Measurements from ENCODE around the gene LASP1NB.
"Not testable (repeated sequence)": the region's sequence is repeated elsewhere in the genome, so short reads cannot be mapped to it uniquely, and the experiment has no call there.

The LASP1NB gene

GRCh38 chr17:38953800-38954199, 28.4 kb downstream of the LASP1NB start:
- not testable (repeated sequence) for H3K27me3 ChIP-seq (ENCODE audit: control insufficient read depth, insufficient read depth, low read length); H3K4me1 ChIP-seq (ENCODE audit: control insufficient read depth, low read depth, low read length); H3K36me3 ChIP-seq (ENCODE audit: control insufficient read depth, low read depth, low read length); H3K9ac ChIP-seq (ENCODE audit: low read length); H3K9me3 ChIP-seq (ENCODE audit: control insufficient read depth, low read depth, low read length); H3K4me3 ChIP-seq (ENCODE audit: low read length); H3K27ac ChIP-seq (ENCODE audit: low read length)

- Histone ChIP-seq H3K27ac (ENCODE audit: low read length) (no peak overlapping the region), H3K9me3 (ENCODE audit: control insufficient read depth, low read depth, low read length) (no peaks in the 10 kb centered on the region), H3K36me3 (ENCODE audit: control insufficient read depth, low read depth, low read length) (no peaks in the 10 kb centered on the region), H3K9ac (ENCODE audit: low read length) (no peak overlapping the region), H3K4me3 (ENCODE audit: low read length) (no peak overlapping the region), H3K27me3 (ENCODE audit: control insufficient read depth, insufficient read depth, low read length) (no peaks in the 10 kb centered on the region), H3K4me1 (ENCODE audit: control insufficient read depth, low read depth, low read length) (no peaks in the 10 kb centered on the region)
These were observed 32.9 kb downstream of the LASP1NB start for GRCh38 chr17:38958326-38958725.

- Histone ChIP-seq H3K9me3 (ENCODE audit: control insufficient read depth, low read depth, low read length) (no peaks in the 10 kb centered on the region), H3K9ac (ENCODE audit: low read length) (no peak overlapping the region), H3K27me3 (ENCODE audit: control insufficient read depth, insufficient read depth, low read length) (no peaks in the 10 kb centered on the region), H3K4me3 (ENCODE audit: low read length) (no peak overlapping the region), H3K36me3 (ENCODE audit: control insufficient read depth, low read depth, low read length) (no peaks in the 10 kb centered on the region), H3K27ac (ENCODE audit: low read length) (no peak overlapping the region), H3K4me1 (ENCODE audit: control insufficient read depth, low read depth, low read length) (no peaks in the 10 kb centered on the region)
These were observed 33.3 kb downstream of the LASP1NB start for GRCh38 chr17:38958756-38959155.

- no peaks in the 10 kb centered on the region for H3K27me3 ChIP-seq (ENCODE audit: control insufficient read depth, insufficient read depth, low read length)
- no peak overlapping the region for H3K9ac ChIP-seq (ENCODE audit: low read length)
- no peaks in the 10 kb centered on the region for H3K4me1 ChIP-seq (ENCODE audit: control insufficient read depth, low read depth, low read length)
- H3K9me3 ChIP-seq (ENCODE audit: control insufficient read depth, low read depth, low read length) = no peaks in the 10 kb centered on the region
- H3K4me3 ChIP-seq (ENCODE audit: low read length) = no peak overlapping the region
- no peak overlapping the region for H3K27ac ChIP-seq (ENCODE audit: low read length)
- no peaks in the 10 kb centered on the region for H3K36me3 ChIP-seq (ENCODE audit: control insufficient read depth, low read depth, low read length)
These were observed 34.1 kb downstream of the LASP1NB start for GRCh38 chr17:38959508-38959907.

GRCh38 chr17:38960402-38960801, 35.0 kb downstream of the LASP1NB start:
- H3K4me3 ChIP-seq (ENCODE audit: low read length) = no peak overlapping the region
- no peaks in the 10 kb centered on the region for H3K9me3 ChIP-seq (ENCODE audit: control insufficient read depth, low read depth, low read length)
- no peak overlapping the region for H3K9ac ChIP-seq (ENCODE audit: low read length)
- H3K27me3 ChIP-seq (ENCODE audit: control insufficient read depth, insufficient read depth, low read length) = no peaks in the 10 kb centered on the region
- no peak overlapping the region for H3K27ac ChIP-seq (ENCODE audit: low read length)
- H3K36me3 ChIP-seq (ENCODE audit: control insufficient read depth, low read depth, low read length) = no peaks in the 10 kb centered on the region
- no peaks in the 10 kb centered on the region for H3K4me1 ChIP-seq (ENCODE audit: control insufficient read depth, low read depth, low read length)

GRCh38 chr17:38961413-38961812, 36.0 kb downstream of the LASP1NB start:
- Histone ChIP-seq H3K27me3 (ENCODE audit: control insufficient read depth, insufficient read depth, low read length) (no peaks in the 10 kb centered on the region), H3K4me3 (ENCODE audit: low read length) (no peak overlapping the region), H3K27ac (ENCODE audit: low read length) (no peak overlapping the region), H3K9me3 (ENCODE audit: control insufficient read depth, low read depth, low read length) (no peaks in the 10 kb centered on the region), H3K36me3 (ENCODE audit: control insufficient read depth, low read depth, low read length) (no peaks in the 10 kb centered on the region), H3K4me1 (ENCODE audit: control insufficient read depth, low read depth, low read length) (no peaks in the 10 kb centered on the region), H3K9ac (ENCODE audit: low read length) (no peak overlapping the region)

- Histone ChIP-seq H3K4me3 (ENCODE audit: low read length) (peak within 1 kb of the TSS; percentile 32), H3K9me3 (ENCODE audit: control insufficient read depth, low read depth, low read length) (no peaks in the 10 kb centered on the region), H3K27ac (ENCODE audit: low read length) (peak within 1 kb of the TSS; percentile 72), H3K27me3 (ENCODE audit: control insufficient read depth, insufficient read depth, low read length) (no peaks in the 10 kb centered on the region), H3K4me1 (ENCODE audit: control insufficient read depth, low read depth, low read length) (no peaks in the 10 kb centered on the region), H3K9ac (ENCODE audit: low read length) (peak within 1 kb of the TSS; percentile 47), H3K36me3 (ENCODE audit: control insufficient read depth, low read depth, low read length) (no peaks in the 10 kb centered on the region)
These were observed 41.9 kb downstream of the LASP1NB start, which contains the start of gene FBXO47 for GRCh38 chr17:38967290-38967738. Gene FBXO47 (minus strand): TSS chr17:38967403. CDS start chr17:38963025, 4,378 bp downstream.

GRCh38 chr17:38969281-38969680, 43.9 kb downstream of the LASP1NB start:
- H3K27me3 ChIP-seq (ENCODE audit: control insufficient read depth, insufficient read depth, low read length) = no peaks in the 10 kb centered on the region
- no peak overlapping the region for H3K27ac ChIP-seq (ENCODE audit: low read length)
- no peaks in the 10 kb centered on the region for H3K4me1 ChIP-seq (ENCODE audit: control insufficient read depth, low read depth, low read length)
- H3K9me3 ChIP-seq (ENCODE audit: control insufficient read depth, low read depth, low read length) = no peaks in the 10 kb centered on the region
- no peak overlapping the region for H3K9ac ChIP-seq (ENCODE audit: low read length)
- H3K36me3 ChIP-seq (ENCODE audit: control insufficient read depth, low read depth, low read length) = no peaks in the 10 kb centered on the region
- H3K4me3 ChIP-seq (ENCODE audit: low read length) = no peak overlapping the region

- no peak overlapping the region for H3K9ac ChIP-seq (ENCODE audit: low read length)
- H3K4me1 ChIP-seq (ENCODE audit: control insufficient read depth, low read depth, low read length) = no peaks in the 10 kb centered on the region
- H3K27ac ChIP-seq (ENCODE audit: low read length) = no peak overlapping the region
- H3K9me3 ChIP-seq (ENCODE audit: control insufficient read depth, low read depth, low read length) = no peaks in the 10 kb centered on the region
- H3K27me3 ChIP-seq (ENCODE audit: control insufficient read depth, insufficient read depth, low read length) = no peaks in the 10 kb centered on the region
- H3K36me3 ChIP-seq (ENCODE audit: control insufficient read depth, low read depth, low read length) = no peaks in the 10 kb centered on the region
- no peak overlapping the region for H3K4me3 ChIP-seq (ENCODE audit: low read length)
These were observed 44.7 kb downstream of the LASP1NB start for GRCh38 chr17:38970128-38970527.

- H3K36me3 ChIP-seq (ENCODE audit: control insufficient read depth, low read depth, low read length) = no peaks in the 10 kb centered on the region
- no peak overlapping the region for H3K9ac ChIP-seq (ENCODE audit: low read length)
- no peaks in the 10 kb centered on the region for H3K9me3 ChIP-seq (ENCODE audit: control insufficient read depth, low read depth, low read length)
- H3K4me1 ChIP-seq (ENCODE audit: control insufficient read depth, low read depth, low read length) = no peaks in the 10 kb centered on the region
- H3K27ac ChIP-seq (ENCODE audit: low read length) = no peak overlapping the region
- no peak overlapping the region for H3K4me3 ChIP-seq (ENCODE audit: low read length)
- H3K27me3 ChIP-seq (ENCODE audit: control insufficient read depth, insufficient read depth, low read length) = no peaks in the 10 kb centered on the region
These were observed 45.4 kb downstream of the LASP1NB start for GRCh38 chr17:38970804-38971203.

GRCh38 chr17:38976187-38976551, 50.8 kb downstream of the LASP1NB start:
- H3K9ac ChIP-seq (ENCODE audit: low read length); H3K27ac ChIP-seq (ENCODE audit: low read length); H3K4me1 ChIP-seq (ENCODE audit: control insufficient read depth, low read depth, low read length); H3K4me3 ChIP-seq (ENCODE audit: low read length); H3K9me3 ChIP-seq (ENCODE audit: control insufficient read depth, low read depth, low read length); H3K36me3 ChIP-seq (ENCODE audit: control insufficient read depth, low read depth, low read length); H3K27me3 ChIP-seq (ENCODE audit: control insufficient read depth, insufficient read depth, low read length): not testable (repeated sequence)

GRCh38 chr17:38978180-38978579, 52.8 kb downstream of the LASP1NB start:
- H3K4me3 ChIP-seq (ENCODE audit: low read length) = no peak overlapping the region
- no peak overlapping the region for H3K27ac ChIP-seq (ENCODE audit: low read length)
- H3K9me3 ChIP-seq (ENCODE audit: control insufficient read depth, low read depth, low read length) = no peaks in the 10 kb centered on the region
- no peak overlapping the region for H3K9ac ChIP-seq (ENCODE audit: low read length)
- H3K36me3 ChIP-seq (ENCODE audit: control insufficient read depth, low read depth, low read length) = no peaks in the 10 kb centered on the region
- no peaks in the 10 kb centered on the region for H3K4me1 ChIP-seq (ENCODE audit: control insufficient read depth, low read depth, low read length)
- no peaks in the 10 kb centered on the region for H3K27me3 ChIP-seq (ENCODE audit: control insufficient read depth, insufficient read depth, low read length)
